GM21515 (cell line): Measurements from ENCODE around the gene KLHL21.
"Not testable (repeated sequence)": the region's sequence is repeated elsewhere in the genome, so short reads cannot be mapped to it uniquely, and the experiment has no call there.

ENCODE experiments used
- ATAC-seq: cut with Tn5 transposase; IDR thresholded peaks from one replicate; pipeline ENCODE4 v1.9.1; 2021; ENCODE audit not compliant: unreplicated experiment

The KLHL21 gene

DNA sequence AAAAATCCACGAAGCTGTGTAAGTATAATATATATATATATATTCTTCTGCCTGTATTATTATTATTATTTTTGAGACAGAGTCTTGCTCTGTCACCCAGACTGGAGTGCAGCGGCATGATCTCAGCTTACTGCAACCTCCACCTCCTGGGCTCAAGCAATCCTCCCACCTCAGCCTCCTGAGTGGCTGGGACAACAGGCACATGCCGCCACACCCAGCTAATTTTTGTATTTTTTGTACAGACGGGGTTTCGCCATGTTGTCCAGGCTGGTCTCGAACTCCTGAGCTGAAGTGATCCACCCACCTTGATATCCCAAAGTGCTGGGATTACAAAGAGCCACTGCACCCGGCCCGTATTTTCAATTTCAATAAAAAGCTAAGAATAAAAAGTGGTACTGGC lies 2.7 kb downstream of the KLHL21 start:
- ATAC-seq, result not testable (repeated sequence)

DNA sequence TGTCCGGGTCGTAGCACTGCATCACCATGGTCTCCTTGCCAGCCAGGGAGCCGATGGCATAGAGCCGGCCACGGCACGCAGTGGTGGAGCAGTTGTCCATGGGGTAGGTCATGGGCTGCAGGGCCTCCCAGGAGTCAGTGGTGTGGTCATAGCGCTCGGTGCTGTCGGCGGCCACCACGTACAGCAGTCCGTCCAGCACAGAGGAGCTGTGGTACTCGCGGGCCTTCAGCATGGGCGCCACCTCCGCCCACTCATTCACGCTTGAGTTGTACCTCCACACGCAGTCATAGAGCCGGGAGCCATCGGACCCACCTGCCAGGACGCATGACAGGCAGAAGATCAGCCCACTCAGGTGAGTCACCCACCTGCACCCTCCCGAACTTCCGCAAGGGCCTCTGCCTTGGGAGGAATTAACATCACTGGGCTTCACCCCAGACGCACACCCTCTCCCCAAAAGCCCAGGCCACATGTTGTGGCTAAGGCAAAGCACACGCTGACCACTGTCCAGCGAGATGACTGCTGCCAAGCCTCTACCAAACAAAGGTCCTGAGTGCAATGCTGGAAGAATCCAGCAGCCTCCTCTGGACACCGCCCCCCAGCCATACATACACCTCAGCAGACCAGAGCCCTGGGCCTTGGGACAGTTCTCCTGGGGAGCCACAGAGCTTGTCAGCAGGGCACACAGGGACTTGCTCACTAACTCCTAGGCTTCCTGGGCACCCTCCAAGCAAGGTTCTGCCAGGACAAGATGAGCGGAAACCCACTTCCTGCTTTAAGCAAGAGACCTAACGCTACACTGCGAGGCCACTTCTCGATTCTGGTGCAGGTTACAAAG lies 3.3 kb downstream of the KLHL21 start:
- no peak for ATAC-seq

DNA sequence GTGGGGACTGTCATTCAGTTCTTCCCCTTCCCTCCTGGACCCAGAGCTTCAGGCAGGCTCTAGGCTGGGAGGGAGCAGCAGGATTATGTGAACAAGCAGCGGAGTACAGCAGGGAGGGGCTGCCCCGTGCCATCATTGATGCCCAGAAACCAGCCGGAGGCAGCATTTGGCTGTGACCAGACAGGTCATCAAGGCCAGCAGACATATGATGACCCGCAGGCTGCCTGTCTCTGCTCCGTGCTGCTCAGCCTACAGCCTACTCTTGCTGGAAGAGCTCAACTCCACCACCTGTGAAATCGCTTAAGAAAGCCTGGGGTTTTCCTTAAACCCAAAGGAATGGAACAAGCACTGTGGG lies 4.9 kb downstream of the KLHL21 start:
- ATAC-seq, result no peak

DNA sequence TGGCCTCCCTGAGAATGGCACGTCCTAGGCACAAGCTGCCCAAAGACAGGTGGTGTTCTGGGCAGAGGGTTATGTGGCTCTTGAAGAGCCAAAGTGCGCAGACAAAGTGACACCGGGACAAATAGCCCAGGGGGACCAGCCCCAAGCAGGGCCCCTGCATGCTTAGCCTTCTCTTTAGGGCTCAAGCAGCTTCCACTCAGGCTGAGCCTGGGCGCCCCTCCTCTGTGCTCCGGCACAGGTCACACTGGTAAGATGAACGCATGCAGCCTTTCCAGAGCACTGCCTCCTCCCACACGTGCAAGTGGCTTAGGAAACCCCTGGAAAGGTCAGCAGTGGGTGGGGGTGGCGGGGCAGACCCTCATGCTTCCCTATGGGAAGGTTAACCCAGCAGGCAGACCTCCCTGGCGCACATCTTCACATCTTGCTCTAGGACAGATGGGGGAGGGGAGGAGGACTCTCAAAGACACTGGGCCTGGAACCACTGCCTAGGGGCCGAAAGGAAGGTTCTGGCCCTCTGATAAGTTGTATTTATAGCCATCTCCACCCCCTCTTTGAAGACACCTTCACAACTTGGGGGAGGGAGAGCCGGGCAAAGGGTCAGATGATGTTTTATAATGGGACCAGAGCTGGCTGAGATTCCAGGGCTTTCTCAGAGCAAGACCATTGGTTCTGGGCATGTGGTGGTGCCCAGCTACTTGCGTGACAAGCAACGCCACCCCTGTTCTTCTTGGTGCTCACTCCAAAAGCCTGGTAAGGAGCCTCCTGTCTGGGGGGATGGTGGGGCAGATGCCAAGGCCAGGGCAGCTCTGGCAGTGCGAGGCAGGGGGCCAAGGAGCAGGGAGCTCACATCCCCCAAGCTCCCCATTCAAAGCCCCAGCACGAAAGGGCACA lies 5.5 kb downstream of the KLHL21 start:
- no peak for ATAC-seq

DNA sequence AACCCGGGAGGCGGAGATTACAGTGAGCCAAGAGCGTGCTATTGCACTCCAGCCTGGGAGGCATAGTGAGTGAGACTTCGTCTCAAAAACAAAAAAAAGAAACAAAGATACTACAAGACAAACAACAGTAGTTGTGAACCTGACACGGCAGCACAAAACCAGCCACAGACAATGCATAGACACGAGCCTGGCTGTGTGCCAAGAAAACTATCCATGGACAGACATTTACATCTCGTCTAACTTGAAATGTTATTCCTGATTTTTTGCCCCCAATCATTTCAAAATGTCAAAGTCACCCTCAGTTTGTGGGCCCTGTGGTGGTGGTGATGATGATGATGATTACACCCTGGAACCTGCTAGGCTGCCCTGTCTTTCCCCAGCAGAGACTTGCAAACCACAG lies 6.3 kb downstream of the KLHL21 start:
- no peak for ATAC-seq

DNA sequence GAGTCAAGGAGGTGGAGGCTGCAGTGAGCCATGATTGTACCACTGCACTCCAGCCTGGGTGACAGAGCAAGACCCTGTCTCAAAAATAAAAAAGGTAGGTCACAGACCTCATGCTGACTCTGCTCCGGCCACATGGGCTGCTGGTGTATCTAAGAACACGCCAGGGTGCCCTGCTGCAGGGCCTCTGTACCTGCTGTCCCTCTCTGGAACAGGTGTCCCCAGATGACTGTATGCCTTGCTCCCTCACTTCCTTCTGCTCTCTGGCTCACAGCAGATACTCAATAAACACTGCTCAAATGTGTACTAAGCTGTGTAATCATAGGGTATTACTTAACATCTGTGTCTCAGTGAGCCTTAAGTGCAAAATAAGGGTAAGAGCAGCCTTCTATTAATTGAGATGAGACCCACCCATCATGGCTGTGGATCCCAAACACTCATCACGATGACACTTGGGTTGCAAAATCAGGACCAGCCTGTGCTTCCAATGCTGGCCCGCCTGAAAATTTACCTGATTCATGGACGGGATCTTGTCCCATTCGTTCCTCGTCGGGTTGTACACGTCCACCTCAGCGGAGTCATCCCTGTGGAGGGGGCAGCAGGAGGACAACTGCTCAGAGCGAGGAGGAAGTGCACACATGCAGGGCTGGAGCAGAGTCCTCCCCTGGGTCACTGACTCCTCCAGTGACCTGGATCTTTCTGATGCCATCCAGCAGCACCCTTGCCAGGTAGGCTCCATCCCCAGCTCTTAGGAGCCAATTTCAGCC lies 7.5 kb downstream of the KLHL21 start:
- no peak for ATAC-seq

DNA sequence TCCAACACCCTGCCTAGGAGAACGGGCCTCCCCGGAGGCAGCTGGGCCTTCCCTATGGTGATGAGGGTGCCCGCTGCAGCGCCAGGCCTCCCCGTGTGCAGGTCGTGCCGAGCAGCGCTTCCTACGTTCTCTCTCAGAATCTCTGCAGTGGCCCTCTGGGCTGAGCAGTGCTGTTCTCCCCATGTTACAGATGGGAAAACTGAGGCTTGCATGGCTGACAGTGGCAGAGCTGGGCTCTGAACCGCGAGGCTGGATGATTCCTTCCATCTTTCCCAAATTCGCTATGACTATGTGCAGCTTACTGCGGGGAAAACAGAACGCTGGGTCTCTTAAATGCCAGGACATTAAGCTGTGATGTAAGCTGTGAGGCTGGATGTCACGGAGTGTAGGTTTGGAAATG lies 8.9 kb downstream of the KLHL21 start:
- no peak for ATAC-seq

DNA sequence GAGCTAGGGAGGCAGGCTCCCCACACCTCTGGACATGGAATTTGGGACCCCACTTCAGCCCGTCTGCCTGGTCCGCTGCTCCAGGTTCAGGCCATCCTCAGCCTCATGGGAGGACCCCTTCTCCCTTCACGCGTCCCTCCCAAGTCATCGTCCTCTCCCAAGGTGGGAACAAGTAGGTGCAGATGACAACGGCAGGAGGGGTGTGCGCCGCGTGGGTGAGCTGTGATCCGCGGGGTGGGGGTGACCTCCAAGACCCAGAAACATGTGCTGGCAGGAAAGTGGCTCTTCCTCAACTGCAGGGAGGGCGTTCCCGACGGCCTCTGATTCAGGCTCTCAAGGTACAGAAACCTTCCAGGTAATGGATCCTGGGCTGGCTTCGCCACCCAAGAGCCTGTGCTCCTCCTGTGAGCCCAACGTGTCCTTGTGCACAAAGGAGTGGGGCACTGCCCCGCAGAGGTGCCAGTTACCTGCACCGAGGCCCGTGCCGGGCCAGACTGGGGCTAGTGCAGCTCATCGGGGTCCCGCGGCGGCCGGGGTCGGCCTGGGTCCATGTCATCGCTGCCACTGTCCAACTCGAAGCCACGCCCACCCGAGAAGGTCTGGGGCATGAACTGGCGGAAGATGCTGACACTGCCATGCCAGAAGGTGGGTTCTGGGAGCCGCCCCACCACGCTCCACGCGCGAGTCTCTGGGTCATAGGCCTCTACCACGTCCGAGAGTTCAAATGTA lies 9.6 kb downstream of the KLHL21 start:
- ATAC-seq, result no peak

DNA sequence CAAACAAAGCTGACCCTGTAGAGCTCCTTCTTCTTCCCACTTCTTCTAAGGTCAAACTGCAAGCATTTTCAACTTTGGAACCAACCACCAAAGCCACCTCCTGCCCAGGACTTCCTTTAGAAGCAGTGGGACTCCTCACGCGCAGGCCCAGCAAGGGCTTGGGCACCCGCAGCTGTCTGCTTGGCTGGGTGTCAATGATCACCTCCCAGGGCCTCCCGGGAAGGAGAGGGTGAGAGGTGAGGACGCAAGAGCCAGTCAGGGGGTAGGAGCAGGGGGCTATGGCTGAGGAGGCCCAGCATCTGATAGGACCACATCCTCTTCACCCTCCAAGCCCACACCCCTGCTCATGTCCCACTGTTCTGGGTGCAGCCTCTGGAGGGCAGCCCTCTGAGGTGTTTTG lies 10.2 kb downstream of the KLHL21 start:
- ATAC-seq, result no peak

DNA sequence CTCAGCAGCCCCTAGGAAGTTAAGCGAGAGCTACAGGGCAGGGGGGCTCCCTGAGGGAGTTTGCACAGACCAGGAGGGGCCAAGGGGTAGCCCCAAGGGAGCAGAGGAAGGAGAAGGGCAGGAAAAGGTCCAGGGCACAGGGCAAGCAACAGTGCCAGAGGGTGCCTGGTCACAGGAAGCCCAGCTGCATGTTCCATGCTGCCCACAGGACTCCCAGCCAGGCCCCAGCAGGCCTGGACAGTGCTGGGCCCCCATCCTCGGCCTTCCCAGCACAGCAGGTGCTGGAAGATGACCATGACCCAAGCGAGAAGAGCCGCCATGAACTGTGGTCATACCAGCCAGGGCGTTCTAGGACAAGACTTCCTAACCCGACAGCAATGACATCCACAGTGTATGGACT lies 11.0 kb downstream of the KLHL21 start:
- no peak for ATAC-seq

DNA sequence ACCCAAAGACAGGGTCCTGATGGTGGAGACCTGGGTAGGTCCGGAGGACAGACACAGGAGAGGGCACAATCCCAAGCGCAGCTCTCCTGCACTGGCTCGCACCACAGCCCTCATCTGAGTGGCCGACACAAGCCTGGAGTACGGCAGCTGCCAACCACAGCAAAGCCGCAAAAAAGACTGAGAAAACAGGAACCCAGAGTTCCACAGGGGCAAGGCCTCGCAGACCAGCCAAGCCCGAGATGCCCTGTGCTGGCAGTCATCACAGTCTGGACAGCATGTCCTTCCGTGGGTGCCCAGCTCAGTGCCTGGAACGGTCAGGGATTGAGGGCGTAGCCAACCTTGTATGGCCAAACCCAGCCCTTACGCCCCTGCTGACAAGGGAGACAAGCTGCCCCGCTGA lies 11.4 kb downstream of the KLHL21 start:
- ATAC-seq, result no peak

DNA sequence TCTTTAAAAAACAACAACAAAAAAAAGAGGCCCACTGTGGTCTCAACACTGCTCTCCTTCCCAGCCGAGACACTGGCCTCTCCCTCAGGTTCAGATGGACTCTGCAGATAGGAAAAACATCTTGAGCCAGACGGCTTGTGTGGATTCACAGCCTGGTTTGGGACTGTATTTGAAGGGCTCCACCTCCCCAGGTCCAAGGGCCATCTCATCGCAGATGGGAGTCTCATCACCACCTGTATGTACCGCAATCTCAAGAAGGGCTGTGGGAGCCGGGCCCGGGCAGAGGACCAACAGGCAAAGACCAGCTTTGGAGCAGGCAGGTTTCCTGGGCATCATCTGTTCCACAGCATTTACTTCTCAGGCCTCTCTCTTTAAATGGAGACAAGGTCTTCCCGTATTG lies 12.6 kb downstream of the KLHL21 start:
- ATAC-seq, result no peak

DNA sequence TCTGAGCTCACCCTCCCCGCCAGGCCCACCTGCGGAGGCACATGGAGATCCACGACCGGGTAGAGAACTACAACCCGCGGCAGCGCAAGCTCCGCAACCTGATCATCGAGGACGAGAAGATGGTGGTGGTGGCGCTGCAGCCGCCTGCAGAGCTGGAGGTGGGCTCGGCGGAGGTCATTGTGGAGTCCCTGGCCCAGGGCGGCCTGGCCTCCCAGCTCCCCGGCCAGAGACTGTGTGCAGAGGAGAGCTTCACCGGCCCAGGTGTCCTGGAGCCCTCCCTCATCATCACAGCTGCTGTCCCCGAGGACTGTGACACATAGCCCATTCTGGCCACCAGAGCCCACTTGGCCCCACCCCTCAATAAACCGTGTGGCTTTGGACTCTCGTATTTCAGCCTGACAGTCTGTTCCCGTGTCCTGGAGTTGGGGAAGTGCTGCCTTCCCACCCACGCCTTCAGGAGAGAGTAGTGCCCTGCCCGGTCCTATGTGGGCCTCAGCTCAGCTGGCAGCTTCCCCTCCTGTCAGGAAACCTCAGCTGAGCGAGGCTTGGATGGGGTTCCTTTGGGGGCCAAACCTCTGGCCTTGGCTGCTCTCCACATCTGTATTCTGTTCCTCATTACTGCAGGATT lies 13.7 kb downstream of the KLHL21 start:
- ATAC-seq, result no peak

DNA sequence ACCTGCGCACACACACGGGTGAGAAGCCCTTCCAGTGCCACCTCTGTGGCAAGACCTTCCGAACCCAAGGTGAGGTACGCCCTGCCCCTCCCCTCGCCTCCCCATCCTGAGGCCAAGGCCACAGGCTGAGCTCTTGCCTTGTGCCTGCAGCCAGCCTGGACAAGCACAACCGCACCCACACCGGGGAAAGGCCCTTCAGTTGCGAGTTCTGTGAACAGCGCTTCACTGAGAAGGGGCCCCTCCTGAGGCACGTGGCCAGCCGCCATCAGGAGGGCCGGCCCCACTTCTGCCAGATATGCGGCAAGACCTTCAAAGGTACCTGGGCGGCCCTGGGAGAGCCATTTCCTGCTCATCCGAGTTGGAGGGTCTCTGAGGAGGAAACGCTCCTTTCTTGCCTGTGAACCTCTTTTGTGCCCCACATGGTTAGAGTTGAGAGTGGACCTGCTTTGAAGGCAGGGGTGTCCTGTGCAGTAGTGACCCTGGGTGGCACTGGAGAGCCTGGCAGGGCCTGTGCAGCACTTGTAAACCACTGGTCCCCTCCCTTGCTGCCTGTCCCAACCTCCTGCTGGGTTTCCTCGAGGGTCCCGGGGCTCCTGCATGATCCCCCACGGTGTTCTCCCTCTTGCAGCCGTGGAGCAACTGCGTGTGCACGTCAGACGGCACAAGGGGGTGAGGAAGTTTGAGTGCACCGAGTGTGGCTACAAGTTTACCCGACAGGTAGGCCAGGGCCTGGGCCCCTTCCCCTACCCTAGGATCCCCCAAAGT lies 14.4 kb downstream of the KLHL21 start:
- ATAC-seq, result no peak

DNA sequence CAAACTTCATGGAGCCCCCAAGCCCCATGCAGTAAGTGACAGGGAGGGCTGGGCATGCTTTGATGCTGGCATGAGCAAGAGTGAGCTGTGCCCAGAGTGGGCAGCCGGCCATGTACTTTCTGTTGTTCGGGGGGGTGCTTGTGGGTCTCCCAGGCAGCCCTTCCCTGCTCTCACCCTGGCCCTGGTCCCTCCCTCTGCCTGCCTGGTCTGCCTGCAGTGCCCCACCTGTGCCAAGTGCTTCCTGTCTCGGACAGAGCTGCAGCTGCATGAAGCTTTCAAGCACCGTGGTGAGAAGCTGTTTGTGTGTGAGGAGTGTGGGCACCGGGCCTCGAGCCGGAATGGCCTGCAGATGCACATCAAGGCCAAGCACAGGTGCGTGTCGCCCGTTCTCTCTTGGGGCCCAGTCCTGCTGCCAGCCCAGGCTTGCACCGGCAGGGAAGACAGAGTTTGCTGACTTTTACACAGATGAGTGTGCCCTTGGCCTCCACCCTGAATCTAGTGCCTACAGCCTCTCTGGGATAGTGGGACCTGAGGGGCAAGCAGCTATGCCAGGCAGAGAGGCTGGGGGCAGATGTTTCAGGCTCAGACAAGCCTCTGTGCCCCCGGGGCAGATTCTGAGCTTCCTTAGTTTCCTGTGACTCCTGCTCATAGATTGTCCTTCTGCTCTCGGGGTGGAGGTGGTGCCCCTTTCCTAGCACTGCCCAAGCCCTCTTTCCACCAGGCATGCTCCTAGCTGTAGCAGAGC lies 15.2 kb downstream of the KLHL21 start:
- no peak for ATAC-seq

DNA sequence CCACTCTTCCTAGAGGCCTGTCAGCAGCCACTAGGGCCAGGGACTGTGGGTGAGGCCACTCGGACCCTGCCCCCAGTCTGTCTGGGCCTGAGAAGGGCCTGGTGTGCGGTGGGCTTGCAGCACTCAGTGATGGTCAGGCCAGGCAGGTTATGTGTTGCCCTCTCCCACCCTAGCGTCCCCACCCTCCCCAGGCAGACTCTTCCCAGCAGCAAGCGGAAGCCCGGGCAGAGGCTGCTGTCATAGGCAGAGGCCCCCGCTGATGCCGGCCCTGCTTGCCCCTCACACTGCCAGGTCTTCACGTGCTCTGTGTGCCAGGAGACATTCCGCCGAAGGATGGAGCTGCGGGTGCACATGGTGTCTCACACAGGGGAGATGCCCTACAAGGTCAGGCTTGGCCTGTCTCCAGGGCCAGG lies 16.3 kb downstream of the KLHL21 start:
- no peak for ATAC-seq

DNA sequence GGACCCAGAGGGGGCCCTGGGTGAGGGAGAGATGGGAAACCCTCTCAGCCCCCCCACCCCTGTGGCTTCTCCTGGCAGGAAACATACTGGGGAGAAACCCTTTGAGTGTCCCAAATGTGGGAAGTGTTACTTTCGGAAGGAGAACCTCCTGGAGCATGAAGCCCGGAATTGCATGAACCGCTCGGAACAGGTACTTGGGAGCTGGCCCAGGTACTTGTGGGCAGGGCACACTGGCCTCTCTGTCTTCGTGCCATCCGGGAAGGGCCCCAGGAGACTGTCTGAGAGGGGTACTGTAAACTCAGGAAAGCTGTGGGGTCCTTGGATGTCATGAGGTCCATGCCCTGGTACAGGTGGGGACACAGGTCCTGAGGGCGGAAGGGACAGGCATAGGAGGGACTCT lies 16.8 kb downstream of the KLHL21 start:
- ATAC-seq, result no peak

DNA sequence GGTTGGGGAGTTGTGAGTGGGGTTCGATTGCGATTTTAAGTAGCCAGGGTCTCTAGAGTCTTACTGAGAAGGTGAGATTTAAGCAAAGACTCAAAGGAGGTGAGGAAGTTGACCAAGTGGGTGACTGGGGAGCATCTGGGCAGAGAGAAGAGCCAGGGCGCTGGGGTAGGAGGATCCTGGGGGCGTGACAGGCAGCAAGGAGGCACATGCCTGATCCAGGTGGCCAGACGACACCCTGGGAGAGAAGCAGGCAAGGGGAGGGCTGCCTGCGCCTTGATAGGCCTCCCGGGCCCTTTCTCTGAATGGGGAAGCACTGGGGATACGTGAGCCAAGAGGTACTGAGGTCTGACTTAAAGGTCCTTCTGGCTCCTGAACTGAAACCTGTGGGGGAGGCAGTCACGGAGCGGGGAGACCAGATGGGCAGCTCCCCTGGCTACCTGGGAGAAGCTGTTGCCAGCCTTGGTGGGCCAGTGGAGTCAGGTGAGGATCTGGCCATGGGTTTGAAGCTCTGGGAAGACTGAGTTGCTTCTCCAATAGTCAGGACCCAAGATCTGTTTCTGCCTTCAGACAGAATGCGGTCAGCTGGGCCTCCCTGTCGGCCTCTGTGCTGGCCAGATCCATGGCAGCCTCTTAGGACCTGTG lies 17.5 kb downstream of the KLHL21 start:
- ATAC-seq, result no peak
